Measurements from ENCODE around the gene TBCD. TPM values are rescaled to one million over a fixed set of nuclear protein-coding genes. Genes with fewer than 3 reads are reported as not detected.

Gene TBCD
- total RNA-seq, 6 experiments from 2014 or later = 47.3 to 67.6 (median 62.5) TPM

- Mint-ChIP-seq H3K4me1 (ENCODE audit: low read depth) (no peaks in the 10 kb centered on the region), H3K9me3 (peaks cover 5% of the 10 kb centered on the region), H3K27me3 (ENCODE audit: insufficient read depth) (no peaks in the 10 kb centered on the region; the same call in 1 of the 2 replicates), H3K4me3 (no peak overlapping the region), H3K36me3 (ENCODE audit: low read depth) (peaks cover 5% of the 10 kb centered on the region; the same call in 1 of the 2 replicates), H3K27ac (no peak overlapping the region)
- no peak for DNase-seq
- no peak for TF ChIP-seq CTCF (IDR thresholded peaks at IDR 0.05)
These were observed 221.7 kb downstream of the TBCD start for GRCh38 chr17:82973456-82974135.

- Mint-ChIP-seq H3K27ac (no peak overlapping the region), H3K27me3 (ENCODE audit: insufficient read depth) (no peaks in the 10 kb centered on the region; the same call in 1 of the 2 replicates), H3K4me3 (no peak overlapping the region), H3K9me3 (peaks cover 5% of the 10 kb centered on the region), H3K4me1 (ENCODE audit: low read depth) (no peaks in the 10 kb centered on the region), H3K36me3 (ENCODE audit: low read depth) (peaks cover 5% of the 10 kb centered on the region; the same call in 1 of the 2 replicates)
- DNase-seq = no peak
- no peak for TF ChIP-seq CTCF (IDR thresholded peaks at IDR 0.05)
These were observed 222.5 kb downstream of the TBCD start for GRCh38 chr17:82974136-82974952.

GRCh38 chr17:82976982-82977488 is 225.2 kb downstream of the TBCD start:
- no peaks in the 10 kb centered on the region; the same call in 1 of the 2 replicates for H3K36me3 Mint-ChIP-seq (ENCODE audit: low read depth)
- no peaks in the 10 kb centered on the region for H3K4me1 Mint-ChIP-seq (ENCODE audit: low read depth)
- peaks cover 5% of the 10 kb centered on the region; the same call in 1 of the 2 replicates for H3K9me3 Mint-ChIP-seq
- no peak for TF ChIP-seq CTCF (IDR thresholded peaks at IDR 0.05)
- H3K27ac Mint-ChIP-seq = no peak overlapping the region
- DNase-seq = no peak
- no peak overlapping the region for H3K4me3 Mint-ChIP-seq
- no peaks in the 10 kb centered on the region; the same call in 1 of the 2 replicates for H3K27me3 Mint-ChIP-seq (ENCODE audit: insufficient read depth)

- Mint-ChIP-seq H3K4me1 (ENCODE audit: low read depth) (no peaks in the 10 kb centered on the region), H3K27ac (no peak overlapping the region), H3K9me3 (peaks cover 4% of the 10 kb centered on the region; the same call in 1 of the 2 replicates), H3K27me3 (ENCODE audit: insufficient read depth) (no peaks in the 10 kb centered on the region; the same call in 1 of the 2 replicates), H3K4me3 (no peak overlapping the region), H3K36me3 (ENCODE audit: low read depth) (no peaks in the 10 kb centered on the region; the same call in 1 of the 2 replicates)
- no peak for TF ChIP-seq CTCF (IDR thresholded peaks at IDR 0.05)
- DNase-seq = no peak
These were observed 225.7 kb downstream of the TBCD start for GRCh38 chr17:82977606-82978005.

- H3K4me1 Mint-ChIP-seq (ENCODE audit: low read depth) = no peaks in the 10 kb centered on the region
- TF ChIP-seq CTCF (IDR thresholded peaks at IDR 0.05) = no peak
- no peaks in the 10 kb centered on the region; the same call in 1 of the 2 replicates for H3K27me3 Mint-ChIP-seq (ENCODE audit: insufficient read depth)
- no peaks in the 10 kb centered on the region for H3K36me3 Mint-ChIP-seq (ENCODE audit: low read depth)
- H3K27ac Mint-ChIP-seq = no peak overlapping the region
- no peak overlapping the region for H3K4me3 Mint-ChIP-seq
- no peaks in the 10 kb centered on the region for H3K9me3 Mint-ChIP-seq
- DNase-seq = no peak
These were observed 227.0 kb downstream of the TBCD start for GRCh38 chr17:82978765-82979349.

Data from HFFc6 (cell line).